C4-2B (cell line): Measurements from ENCODE around the gene PIH1D1.

ENCODE experiments used
- ZFX ChIP-seq: fragments of 450-650 bp; IDR thresholded peaks from 2 replicates; pipeline ENCODE4 v1.6.1; 2017
- TF ChIP-seq, protein P1 (sequence below): fragments of 450-650 bp; conservative IDR thresholded peaks from 2 replicates; pipeline ENCODE4 v1.5.1; 2017; ENCODE audit warnings: mild to moderate bottlenecking

DNA sequence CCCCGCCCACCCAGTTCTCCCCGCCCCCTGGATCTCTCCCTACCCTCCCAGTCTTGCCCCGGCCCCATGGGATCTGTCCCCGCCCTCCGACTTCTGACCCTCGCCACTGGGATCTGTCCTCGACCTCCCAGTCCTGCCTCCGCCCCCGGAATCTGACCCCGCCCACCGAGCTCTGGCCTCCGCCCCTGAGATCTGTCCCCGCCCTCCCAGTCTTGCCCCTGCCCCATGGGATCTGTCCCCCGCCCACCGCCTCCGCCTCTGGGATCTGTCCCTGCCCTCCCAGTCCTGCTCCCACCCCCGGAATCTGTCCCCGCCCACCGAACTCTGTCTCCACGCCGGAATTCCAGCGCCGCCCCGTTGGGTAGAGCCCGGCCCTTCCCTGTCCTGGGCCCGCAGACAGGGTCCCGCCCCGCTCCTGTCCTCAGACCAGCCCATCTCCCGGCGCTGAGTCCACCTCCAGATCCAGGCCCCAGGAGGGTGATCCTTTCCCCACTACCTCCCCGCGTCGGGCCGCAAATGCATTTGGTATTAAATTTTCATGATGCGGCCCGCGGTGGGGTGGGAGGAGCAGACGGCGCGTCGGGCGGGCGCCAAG lies 8.7 kb downstream of the PIH1D1 start:
- no peak for TF ChIP-seq ZFX
- TF ChIP-seq, protein P1, sequence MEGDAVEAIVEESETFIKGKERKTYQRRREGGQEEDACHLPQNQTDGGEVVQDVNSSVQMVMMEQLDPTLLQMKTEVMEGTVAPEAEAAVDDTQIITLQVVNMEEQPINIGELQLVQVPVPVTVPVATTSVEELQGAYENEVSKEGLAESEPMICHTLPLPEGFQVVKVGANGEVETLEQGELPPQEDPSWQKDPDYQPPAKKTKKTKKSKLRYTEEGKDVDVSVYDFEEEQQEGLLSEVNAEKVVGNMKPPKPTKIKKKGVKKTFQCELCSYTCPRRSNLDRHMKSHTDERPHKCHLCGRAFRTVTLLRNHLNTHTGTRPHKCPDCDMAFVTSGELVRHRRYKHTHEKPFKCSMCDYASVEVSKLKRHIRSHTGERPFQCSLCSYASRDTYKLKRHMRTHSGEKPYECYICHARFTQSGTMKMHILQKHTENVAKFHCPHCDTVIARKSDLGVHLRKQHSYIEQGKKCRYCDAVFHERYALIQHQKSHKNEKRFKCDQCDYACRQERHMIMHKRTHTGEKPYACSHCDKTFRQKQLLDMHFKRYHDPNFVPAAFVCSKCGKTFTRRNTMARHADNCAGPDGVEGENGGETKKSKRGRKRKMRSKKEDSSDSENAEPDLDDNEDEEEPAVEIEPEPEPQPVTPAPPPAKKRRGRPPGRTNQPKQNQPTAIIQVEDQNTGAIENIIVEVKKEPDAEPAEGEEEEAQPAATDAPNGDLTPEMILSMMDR = no peak
